ENCODE data around the gene TMA7.
A peak's percentile ranks its signal among the peaks of the same experiment; 100 is the strongest.
"Not testable (repeated sequence)": the region's sequence is repeated elsewhere in the genome, so short reads cannot be mapped to it uniquely, and the experiment has no call there.

TMA7 gene

GRCh38 chr3:48439820-48440589 is at the start of gene TMA7, which contains the start of gene CCDC51:
Gene TMA7 (plus strand): TSS chr3:48440257. CDS start chr3:48440297, 40 bp downstream.
Gene CCDC51 (minus strand): TSS chr3:48440119. CDS start chr3:48435128, 4,991 bp downstream.
- peak; percentile 98 for DNase-seq

- no peak for DNase-seq
Measured at GRCh38 chr3:48394391-48394790, 45.7 kb upstream of the TMA7 start.

- DNase-seq = no peak
Measured at GRCh38 chr3:48395714-48396113, 44.3 kb upstream of the TMA7 start.

DNA sequence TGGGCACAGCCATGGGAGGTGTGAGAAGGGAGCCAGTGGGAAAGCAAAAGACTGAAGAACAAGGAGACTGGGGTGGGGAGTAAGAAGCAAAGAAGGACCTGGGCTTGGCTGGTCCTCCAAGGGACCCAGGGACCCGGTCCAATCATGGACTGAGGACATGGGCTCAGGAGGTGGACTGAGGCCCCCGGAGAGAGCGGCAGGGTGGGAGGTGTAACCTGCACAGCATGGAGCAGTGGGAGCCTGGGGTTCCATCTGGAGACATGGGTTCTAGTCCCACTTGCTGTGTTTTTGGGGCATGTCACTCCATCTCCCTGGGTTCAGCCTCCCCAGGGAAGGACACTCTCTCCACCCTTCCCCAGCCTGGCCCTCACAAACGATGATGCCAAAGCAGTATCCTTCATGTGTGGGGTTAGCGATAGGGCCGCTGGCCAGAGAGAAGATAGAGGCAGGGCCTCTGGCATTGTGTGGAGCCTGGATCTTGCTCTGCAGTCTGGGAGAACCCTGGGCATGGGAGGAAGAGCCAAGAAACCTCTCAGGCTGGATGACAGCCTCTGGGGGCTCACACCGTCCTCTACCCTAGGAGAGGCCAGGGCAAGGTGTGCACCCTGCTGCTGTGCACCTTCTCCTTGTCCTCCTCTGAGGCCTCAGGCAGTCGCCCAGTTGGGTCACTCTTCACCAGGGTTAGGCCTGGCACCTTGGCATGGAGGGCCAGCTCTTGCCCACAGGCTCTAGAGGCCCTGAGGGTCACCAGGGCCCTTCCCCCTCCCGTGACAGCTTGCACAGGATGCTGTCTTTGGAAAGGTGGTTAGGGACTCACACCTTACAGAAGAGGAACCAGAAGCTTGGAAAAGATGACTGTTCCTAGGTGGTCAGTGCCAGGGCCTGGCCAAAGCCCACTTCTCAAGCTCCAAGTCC is 42.0 kb upstream of the TMA7 start:
- DNase-seq = peak; percentile 3

DNA sequence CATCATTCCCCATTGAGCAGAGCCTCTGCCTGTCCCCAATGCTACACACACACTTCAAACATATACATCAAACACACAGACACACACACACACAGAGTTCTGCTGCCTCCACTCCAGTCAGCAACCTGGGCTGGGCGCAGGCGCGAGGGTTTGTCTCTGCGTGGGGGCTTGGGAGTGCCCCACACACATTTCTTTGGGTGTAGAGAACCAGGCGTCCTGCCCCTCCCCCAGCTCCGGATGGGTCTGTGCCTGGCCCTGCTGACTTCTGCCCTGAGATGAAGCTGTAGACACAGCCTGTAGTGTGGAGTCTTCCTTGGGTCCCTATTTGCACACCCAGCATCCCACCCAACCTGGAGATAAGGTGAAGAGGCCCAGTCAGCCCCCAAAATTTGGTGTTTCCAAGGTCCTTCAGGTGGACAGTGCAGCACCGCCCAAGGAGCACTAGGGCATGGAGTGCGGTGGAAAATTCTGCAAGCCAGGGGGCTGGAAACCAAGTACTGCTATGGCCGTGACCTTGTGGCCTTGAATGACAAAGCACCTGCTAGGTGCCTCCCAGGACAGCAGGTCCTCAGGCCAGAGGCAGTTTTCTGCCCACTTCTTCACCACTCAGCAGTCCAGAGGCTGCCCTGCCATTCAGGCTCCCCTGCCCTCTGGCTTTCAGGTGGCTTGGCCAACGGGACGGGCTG is 41.2 kb upstream of the TMA7 start:
- peak; percentile 11 for DNase-seq

GRCh38 chr3:48399387-48400172 is 40.5 kb upstream of the TMA7 start:
- DNase-seq = peak; percentile 18

DNA sequence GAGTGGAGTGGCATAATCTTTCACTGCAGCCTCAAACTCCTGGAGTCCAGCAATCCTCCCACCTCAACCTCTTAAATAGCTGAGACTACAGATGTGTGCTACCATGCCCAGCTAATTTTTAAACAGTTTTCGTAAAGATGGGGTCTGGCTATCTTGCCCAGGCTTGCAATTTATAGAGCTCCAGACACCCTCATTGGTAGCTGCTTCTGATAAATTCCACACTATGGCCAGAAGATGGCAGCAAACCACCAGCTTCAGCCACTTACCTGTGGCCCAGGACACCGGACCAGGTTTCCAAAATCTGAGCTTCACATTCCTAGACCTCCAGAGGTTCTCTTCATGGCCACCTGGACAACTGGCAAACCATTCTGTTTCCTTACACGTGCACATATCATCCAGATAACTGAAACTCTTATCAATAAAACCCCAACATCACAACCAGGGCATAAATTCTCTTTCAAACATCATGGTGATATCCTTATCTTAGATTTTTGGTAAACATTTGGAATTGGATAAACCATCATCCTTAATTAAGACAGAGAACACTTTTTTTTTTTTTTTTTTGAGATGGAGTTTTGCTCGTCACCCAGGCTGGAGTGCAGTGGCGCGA is 39.1 kb upstream of the TMA7 start:
- DNase-seq = peak; percentile 92

GRCh38 chr3:48401434-48401901 is 38.6 kb upstream of the TMA7 start:
- DNase-seq = not testable (repeated sequence)

DNA sequence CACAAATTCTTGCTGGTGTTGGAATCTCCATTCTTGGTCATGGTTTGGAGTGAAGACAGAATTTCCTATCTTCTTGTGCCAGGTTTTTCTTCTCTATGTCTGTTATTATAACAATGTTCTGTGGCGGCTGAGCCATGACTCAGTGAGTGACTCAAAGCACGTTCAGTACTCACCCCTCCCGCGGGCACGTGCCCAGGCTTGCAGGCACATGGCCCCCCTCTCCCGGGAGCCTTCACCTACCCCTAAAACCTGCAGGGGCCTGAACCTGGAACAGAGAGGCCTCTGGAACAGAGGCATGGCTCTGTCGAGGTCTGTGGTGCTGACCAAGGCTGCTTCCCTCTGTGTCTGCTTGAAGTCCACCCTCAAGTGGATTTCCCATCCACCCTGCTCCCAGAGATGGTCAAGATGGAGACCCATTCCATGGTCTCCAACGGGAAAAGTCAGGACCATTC is 37.8 kb upstream of the TMA7 start:
- peak; percentile 61 for DNase-seq

- no peak for DNase-seq
Measured at GRCh38 chr3:48402907-48403306, 37.1 kb upstream of the TMA7 start.

DNA sequence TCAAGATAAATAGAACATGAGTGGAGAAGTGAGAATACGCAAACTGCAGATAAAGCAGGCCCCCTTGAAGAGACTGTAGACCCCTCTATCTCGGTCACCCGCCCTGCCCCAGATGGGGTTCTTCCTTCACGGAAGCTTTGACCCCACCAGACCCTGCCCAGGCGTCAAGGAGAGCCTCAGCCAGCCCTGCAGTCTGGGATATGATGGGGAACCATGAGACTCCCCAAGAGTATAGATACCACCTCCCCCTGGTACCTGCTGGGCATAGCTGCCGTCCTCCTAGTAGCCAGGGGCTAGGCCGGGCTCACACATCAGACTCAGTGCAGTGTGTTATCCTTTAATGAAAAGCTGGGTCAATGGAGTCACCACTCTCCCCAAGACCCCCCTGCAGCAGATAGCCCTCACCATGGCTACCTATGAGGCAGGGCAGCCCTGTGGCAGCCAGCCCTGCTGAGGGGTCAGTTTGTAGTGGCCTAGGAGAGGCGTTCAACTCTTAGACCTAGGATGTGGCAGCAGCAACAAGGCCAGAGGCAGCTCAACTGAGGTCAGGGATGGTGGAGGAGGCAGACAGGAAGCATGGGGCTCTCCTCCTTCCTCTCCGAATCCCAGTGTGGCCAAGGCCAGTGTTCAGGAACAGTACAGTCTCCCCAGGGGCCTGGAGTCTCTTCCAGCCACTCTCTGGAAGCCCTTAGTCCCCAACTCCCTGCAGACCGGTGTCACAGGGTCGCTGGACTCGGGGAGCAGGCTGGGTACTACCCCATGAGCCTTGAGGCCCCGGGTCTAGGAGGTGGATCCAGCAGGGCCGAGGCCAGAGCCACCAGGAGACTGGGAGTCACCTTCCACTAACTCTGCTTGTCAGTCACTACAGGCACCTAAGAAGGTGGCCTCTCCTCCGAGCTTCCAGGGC is 36.3 kb upstream of the TMA7 start:
- DNase-seq = peak; percentile 17

DNA sequence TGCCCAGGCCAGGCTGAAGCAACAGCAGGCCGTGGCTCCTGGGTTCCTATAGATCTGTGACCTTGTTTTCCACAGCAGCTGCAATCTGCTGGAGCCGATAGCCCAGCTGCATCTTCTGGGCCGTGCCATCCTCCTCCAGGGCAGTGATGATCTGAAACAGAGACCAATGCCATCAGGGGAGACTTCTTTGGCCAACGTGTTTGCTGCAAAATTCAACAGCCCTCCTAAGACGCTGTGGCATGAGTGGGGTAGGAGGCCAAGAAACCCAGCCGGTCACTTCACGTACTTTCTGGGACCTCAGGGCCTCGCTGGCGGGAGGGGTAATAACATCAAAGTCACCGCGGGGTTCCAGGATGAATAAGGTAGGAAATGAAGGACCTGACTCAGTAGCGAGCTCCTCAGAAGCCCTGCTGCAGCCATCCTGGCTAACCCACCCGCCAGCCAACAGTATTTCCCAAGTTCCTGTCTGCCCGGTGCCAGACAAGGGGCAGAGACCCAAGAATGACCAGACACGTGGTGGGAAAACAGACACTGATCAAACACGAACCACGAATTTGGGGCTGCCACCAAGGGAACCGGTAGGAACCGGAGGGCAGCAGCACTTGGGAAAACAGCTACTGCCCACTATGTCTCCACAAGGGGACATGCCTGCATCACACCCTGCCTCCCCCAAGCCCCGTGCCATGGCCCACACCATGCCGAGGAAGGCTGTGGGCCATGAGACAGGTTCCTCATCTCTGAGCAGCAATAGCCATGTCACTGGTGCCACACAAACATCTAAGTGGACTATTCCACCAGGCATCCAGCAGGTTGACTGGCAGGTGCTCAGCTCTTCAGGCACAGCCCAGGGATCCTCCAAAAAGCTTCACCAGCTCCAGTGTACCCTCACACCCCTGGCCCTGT is 35.4 kb upstream of the TMA7 start:
- DNase-seq = peak; percentile 21

DNA sequence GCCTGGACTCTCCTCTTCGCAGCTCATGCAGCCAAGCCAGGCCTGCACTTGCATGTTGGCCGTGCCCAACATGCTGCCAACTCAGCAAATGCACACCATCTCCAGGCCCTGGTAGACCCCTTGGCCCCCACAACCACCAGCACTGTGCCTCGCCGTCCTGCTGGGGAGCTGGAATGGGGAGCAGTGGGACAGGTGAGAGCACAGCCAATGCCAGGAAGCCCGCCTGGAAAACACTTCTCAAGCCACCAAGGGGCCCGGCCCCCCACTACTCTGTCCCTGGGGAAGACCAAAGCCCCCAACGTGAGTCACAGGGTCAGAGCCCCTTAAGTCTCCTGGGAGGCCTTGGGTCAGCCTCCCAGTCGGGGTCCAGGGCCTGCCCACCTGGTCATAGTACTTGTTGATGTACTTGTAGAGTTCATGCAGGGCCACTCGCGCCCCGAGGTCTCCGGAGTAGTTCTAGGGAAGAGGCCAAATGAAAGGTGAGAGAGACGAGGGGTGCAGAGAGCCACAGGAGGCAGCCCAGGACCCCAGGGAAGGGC is 34.6 kb upstream of the TMA7 start:
- DNase-seq = peak; percentile 18

- DNase-seq = peak; percentile 14
Measured at GRCh38 chr3:48405971-48406370, 34.1 kb upstream of the TMA7 start.

DNA sequence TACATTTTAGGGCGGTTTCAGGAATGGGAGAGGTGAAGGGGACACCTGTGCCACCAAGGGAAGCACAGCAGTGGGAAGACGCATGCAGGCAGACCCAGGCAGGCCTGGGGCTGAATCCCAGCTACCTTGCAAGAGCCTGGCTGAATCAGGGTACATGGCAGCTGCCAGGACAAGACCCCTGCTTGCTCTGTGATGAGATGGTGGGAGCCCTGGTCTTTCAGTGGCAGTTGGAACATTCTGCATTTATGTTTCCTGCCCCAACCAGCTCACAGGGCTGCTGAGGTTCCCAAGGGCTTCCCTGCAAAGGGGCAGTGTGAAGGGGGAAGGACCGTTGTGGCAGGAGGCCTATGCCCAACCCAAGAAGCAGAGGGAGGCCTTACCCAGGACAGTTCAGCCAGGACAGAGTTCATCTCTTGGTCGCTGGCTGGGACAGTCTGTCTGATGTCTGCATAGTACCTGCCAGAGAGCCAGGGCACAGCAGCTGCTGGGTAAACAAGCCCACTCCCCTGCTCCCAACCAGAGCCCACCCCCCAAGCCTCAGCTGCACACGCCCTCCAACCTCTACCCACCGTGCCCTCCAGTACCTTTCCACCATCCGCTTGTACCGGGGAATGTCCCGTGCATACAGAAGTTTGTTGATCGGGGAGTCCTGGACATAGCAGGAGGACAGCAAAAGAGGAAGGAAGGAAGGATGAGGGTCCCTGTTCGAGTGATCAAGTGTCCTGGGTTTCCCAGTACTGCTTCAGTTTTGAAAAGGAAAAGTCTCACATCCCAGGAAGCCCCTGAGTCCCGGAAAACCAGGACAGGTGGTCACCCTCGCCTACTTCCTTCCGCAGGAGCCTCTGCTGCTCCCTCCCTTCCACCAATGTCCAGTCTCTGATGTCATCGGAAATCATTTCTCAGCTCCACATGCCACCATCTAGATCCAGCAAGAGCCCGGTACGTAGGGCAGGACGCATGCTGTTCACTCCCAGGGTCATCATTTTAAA is 33.3 kb upstream of the TMA7 start:
- DNase-seq = peak; percentile 39

GRCh38 chr3:48407542-48408099 is 32.4 kb upstream of the TMA7 start:
- peak; percentile 32 for DNase-seq

- peak; percentile 51 for DNase-seq
Measured at GRCh38 chr3:48408823-48409281, 31.2 kb upstream of the TMA7 start.

All from 8988T (cell line).